Glutamatergic neuron (in vitro differentiated cells): ENCODE results near the gene DYNC2H1. TPM values are rescaled to one million over a fixed set of nuclear protein-coding genes. Genes with fewer than 3 reads are reported as not detected.

Experiments
- DNase-seq: peaks from one replicate; pipeline ENCODE4 v3.0.0; 2022
- H3K27ac Mint-ChIP-seq: one replicate; pipeline ENCODE4 v1.8.0; 2020; ENCODE audit warnings: mild to moderate bottlenecking, mixed read lengths, inconsistent platforms; ENCODE audit not compliant: unreplicated experiment
- H3K27me3 Mint-ChIP-seq: one replicate; pipeline ENCODE4 v1.8.0; 2020; ENCODE audit warnings: mild to moderate bottlenecking, moderate library complexity, mixed read lengths, inconsistent platforms; ENCODE audit not compliant: unreplicated experiment
- H3K36me3 Mint-ChIP-seq: one replicate; pipeline ENCODE4 v1.8.0; 2020; ENCODE audit warnings: mild to moderate bottlenecking, mixed read lengths, inconsistent platforms; ENCODE audit not compliant: unreplicated experiment
- H3K4me1 Mint-ChIP-seq: one replicate; pipeline ENCODE4 v1.8.0; 2020; ENCODE audit warnings: mild to moderate bottlenecking, low read depth, mixed read lengths, inconsistent platforms; ENCODE audit not compliant: unreplicated experiment
- H3K4me3 Mint-ChIP-seq: one replicate; pipeline ENCODE4 v1.8.0; 2020; ENCODE audit warnings: mild to moderate bottlenecking, mixed read lengths, inconsistent platforms; ENCODE audit not compliant: unreplicated experiment
- H3K9me3 Mint-ChIP-seq: one replicate; pipeline ENCODE4 v1.8.0; 2020; ENCODE audit warnings: mild to moderate bottlenecking, moderate library complexity, mixed read lengths, inconsistent platforms; ENCODE audit not compliant: unreplicated experiment
- total RNA-seq: library from RNA; stranded (reverse); fragmentation: NEBNext Ultra II Directional; extraction: Animal tissue kit (Norgen Biotek cat#: 25700); gene quantifications from one replicate; pipeline ENCODE4 v1.2.1, GENCODE V29; 2021; ENCODE audit not compliant: unreplicated experiment
- TF ChIP-seq, protein P1 (sequence below): fragments of 200-600 bp; sonication (generic); IDR thresholded peaks from one replicate; pipeline ENCODE4 v1.5.0; 2021; ENCODE audit not compliant: partially characterized antibody, unreplicated experiment

Gene DYNC2H1
- total RNA-seq, 1 donor from 2014 or later = 9.7 TPM

DNA sequence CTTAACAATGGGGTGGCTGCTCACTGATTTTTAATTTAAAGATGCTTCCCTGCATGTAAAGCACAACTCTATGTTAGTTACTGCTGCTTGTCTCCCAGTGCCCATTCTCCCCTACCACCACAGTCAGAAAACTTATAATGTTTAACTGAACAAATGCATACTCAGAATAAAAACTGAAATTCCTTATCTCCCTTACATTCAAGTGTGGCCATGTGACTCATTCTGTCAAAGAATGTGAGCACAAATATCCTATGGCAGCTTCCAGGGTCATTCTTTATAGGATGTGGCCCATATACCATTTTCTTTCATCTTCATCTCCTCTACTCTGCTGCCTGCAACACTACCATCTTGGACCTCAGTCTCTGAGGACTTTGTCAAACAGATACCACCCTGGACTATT, 374.8 kb downstream of the DYNC2H1 start:
- Mint-ChIP-seq H3K36me3 (no peaks in the 10 kb centered on the region), H3K27ac (no peak overlapping the region), H3K4me3 (no peak overlapping the region), H3K27me3 (no peaks in the 10 kb centered on the region), H3K4me1 (peaks cover 6% of the 10 kb centered on the region), H3K9me3 (no peaks in the 10 kb centered on the region)
- no peak for DNase-seq
- TF ChIP-seq, protein P1, sequence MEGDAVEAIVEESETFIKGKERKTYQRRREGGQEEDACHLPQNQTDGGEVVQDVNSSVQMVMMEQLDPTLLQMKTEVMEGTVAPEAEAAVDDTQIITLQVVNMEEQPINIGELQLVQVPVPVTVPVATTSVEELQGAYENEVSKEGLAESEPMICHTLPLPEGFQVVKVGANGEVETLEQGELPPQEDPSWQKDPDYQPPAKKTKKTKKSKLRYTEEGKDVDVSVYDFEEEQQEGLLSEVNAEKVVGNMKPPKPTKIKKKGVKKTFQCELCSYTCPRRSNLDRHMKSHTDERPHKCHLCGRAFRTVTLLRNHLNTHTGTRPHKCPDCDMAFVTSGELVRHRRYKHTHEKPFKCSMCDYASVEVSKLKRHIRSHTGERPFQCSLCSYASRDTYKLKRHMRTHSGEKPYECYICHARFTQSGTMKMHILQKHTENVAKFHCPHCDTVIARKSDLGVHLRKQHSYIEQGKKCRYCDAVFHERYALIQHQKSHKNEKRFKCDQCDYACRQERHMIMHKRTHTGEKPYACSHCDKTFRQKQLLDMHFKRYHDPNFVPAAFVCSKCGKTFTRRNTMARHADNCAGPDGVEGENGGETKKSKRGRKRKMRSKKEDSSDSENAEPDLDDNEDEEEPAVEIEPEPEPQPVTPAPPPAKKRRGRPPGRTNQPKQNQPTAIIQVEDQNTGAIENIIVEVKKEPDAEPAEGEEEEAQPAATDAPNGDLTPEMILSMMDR = no peak

GRCh38 chr11:103484545-103484944, 375.3 kb downstream of the DYNC2H1 start:
- TF ChIP-seq, protein P1 = no peak
- H3K4me1 Mint-ChIP-seq = peaks cover 6% of the 10 kb centered on the region
- no peak for DNase-seq
- no peaks in the 10 kb centered on the region for H3K36me3 Mint-ChIP-seq
- no peak overlapping the region for H3K27ac Mint-ChIP-seq
- no peak overlapping the region for H3K4me3 Mint-ChIP-seq
- no peaks in the 10 kb centered on the region for H3K27me3 Mint-ChIP-seq
- H3K9me3 Mint-ChIP-seq = no peaks in the 10 kb centered on the region

GRCh38 chr11:103486604-103487003, 377.4 kb downstream of the DYNC2H1 start:
- Mint-ChIP-seq H3K36me3 (peaks cover 5% of the 10 kb centered on the region), H3K27me3 (no peaks in the 10 kb centered on the region), H3K27ac (no peak overlapping the region), H3K4me1 (peaks cover under 1% of the 10 kb centered on the region), H3K9me3 (peaks cover 2% of the 10 kb centered on the region), H3K4me3 (no peak overlapping the region)
- TF ChIP-seq, protein P1 = no peak
- DNase-seq = no peak

DNA sequence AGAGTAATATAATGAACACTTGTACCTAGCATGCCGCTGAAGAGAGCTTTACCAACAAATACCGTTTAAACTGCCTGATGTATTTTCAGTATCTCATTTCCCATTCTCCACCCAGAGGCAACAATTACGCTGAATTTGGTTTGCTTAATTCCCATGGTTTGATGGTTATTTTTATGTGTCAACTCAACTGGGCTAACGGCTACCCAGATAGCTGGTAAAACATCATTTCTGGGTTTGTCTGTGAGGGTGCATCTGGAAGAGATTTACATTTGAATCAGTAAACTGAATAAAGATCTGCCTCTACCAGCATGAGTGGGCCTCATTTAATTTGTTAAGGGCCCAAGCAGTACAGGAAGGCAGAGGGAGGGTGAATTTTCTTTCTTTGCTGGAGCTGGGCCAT, 377.9 kb downstream of the DYNC2H1 start:
- H3K9me3 Mint-ChIP-seq = peaks cover 2% of the 10 kb centered on the region
- no peak overlapping the region for H3K27ac Mint-ChIP-seq
- no peak for DNase-seq
- H3K4me3 Mint-ChIP-seq = no peak overlapping the region
- H3K4me1 Mint-ChIP-seq = no peaks in the 10 kb centered on the region
- no peaks in the 10 kb centered on the region for H3K27me3 Mint-ChIP-seq
- TF ChIP-seq, protein P1 = no peak
- H3K36me3 Mint-ChIP-seq = peaks cover 6% of the 10 kb centered on the region

DNA sequence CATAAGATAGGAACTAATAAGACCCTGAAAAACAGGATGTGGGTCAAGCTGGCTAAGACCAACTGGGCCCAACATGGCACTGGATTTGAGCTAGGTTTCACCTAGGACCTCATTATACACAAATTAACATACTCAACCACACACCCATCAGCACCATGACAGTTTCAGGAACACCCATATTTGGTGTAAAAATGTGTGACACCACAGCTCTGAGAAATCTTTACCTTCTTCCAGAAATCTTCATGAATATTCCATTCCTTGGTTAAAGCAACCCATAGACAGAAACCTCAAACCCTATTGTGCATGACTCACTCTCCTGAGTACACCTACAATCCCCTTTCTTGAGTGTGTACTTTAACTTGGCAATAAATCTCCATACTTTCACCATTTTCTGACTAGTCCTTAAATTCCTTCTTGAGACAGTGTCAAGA, 378.8 kb downstream of the DYNC2H1 start:
- no peak for DNase-seq
- Mint-ChIP-seq H3K27ac (no peak overlapping the region), H3K9me3 (peaks cover 2% of the 10 kb centered on the region), H3K4me1 (no peaks in the 10 kb centered on the region), H3K36me3 (peaks cover 6% of the 10 kb centered on the region), H3K27me3 (no peaks in the 10 kb centered on the region), H3K4me3 (no peak overlapping the region)
- TF ChIP-seq, protein P1 = no peak
